GM12878 (cell line): ENCODE measurements around the gene CTIF. TPM values are rescaled to one million over a fixed set of nuclear protein-coding genes. Genes with fewer than 3 reads are reported as not detected.

Experiments used
- ATAC-seq: fragments of 200-7000 bp; cut with Tn5 transposase; 3 replicates; pipeline ENCODE4 v1.9.1; 2020; ENCODE audit warnings: mild to moderate bottlenecking, moderate library complexity
- BruUV-seq: library from RNA; stranded (reverse); fragments of 400-500 nt; replicated peaks from 2 replicates; lab custom pipeline; 2021; lab: Mats Ljungman, UMichigan
- CTCF ChIA-PET: fragments of 300-600 bp; sonication (Branson Sonifier 250); formaldehyde crosslinking; extraction: SDS; loops from one replicate; lab custom pipeline; 2021; ENCODE audit warnings: inconsistent platforms; lab: Yijun Ruan, JAX
- POLR2A ChIA-PET: fragments of 350-600 bp; formaldehyde crosslinking; extraction: SDS; loops from one replicate; lab custom pipeline; 2021; ENCODE audit warnings: inconsistent platforms; lab: Charles Lee
- RAD21 ChIA-PET: fragments of 300-600 bp; sonication (Branson Sonifier 250); formaldehyde crosslinking; loops from one replicate; lab custom pipeline; 2023; ENCODE audit warnings: antibody characterized with exemption; ENCODE audit not compliant: unreplicated experiment; lab: Charles Lee
- SMC1A ChIA-PET: fragments of 300-600 bp; sonication (Branson Sonifier 250); formaldehyde crosslinking; loops from one replicate; lab custom pipeline; 2023; ENCODE audit not compliant: unreplicated experiment, uncharacterized antibody; lab: Charles Lee
- DNase-seq: peaks from one replicate; pipeline ENCODE4 v3.0.0-alpha.2; 2011; ENCODE audit warnings: low read depth, low spot score
- FAIRE-seq: peaks from 3 replicates; lab custom pipeline; 2011; peaks lifted over from hg19 to GRCh38; lab: Jason Lieb, UNC
- H2AFZ ChIP-seq: 2 replicates; pipeline ENCODE4 v1.6.0; 2011; ENCODE audit warnings: low read depth, low read length, control low read depth; ENCODE audit not compliant: control insufficient read depth
- H3K27ac ChIP-seq: 2 replicates; pipeline ENCODE4 v1.5.1; 2011; ENCODE audit warnings: control low read depth; ENCODE audit not compliant: control insufficient read depth, insufficient read depth
- H3K27me3 ChIP-seq, 2 experiments: replicated peaks in 1 of 2; 2 replicates each; pipeline versions ENCODE4 v1.6.0 to v1.6.1; 2011; ENCODE audit warnings: low read length in 1 of 2; ENCODE audit not compliant: control insufficient read depth in 2 of 2, insufficient read depth in 2 of 2
- H3K36me3 ChIP-seq, 2 experiments: 2 replicates each; pipeline ENCODE4 v1.5.1; 2011; ENCODE audit warnings: low read length in 1 of 2; ENCODE audit not compliant: control insufficient read depth in 2 of 2, insufficient read depth in 2 of 2
- H3K4me1 ChIP-seq: 2 replicates; pipeline ENCODE4 v1.6.1; 2011; ENCODE audit warnings: mild to moderate bottlenecking, low read length, moderate library complexity, mixed read lengths; ENCODE audit not compliant: control insufficient read depth, insufficient read depth
- H3K4me2 ChIP-seq: 2 replicates; pipeline ENCODE4 v1.6.0; 2011; ENCODE audit warnings: control low read depth; ENCODE audit not compliant: control insufficient read depth, insufficient read depth
- H3K4me3 ChIP-seq: fragments of 200-600 bp; sonication (generic); 2 replicates; pipeline ENCODE4 v1.5.1; 2016
- H3K79me2 ChIP-seq: 2 replicates; pipeline ENCODE4 v1.6.0; 2011; ENCODE audit warnings: low read length; ENCODE audit not compliant: control insufficient read depth, insufficient read depth
- H3K9ac ChIP-seq: 2 replicates; pipeline ENCODE4 v1.8.0; 2011; ENCODE audit warnings: low read length, control low read depth, mixed read lengths; ENCODE audit not compliant: control insufficient read depth, insufficient read depth
- H3K9me3 ChIP-seq: replicated peaks from 3 replicates; pipeline ENCODE4 v1.5.1; 2011; ENCODE audit warnings: mild to moderate bottlenecking, low read length; ENCODE audit not compliant: control insufficient read depth, insufficient read depth
- H4K20me1 ChIP-seq: 2 replicates; pipeline ENCODE4 v1.6.0; 2011; ENCODE audit not compliant: control insufficient read depth, insufficient read depth
- ASH2L ChIP-seq: fragments of 300-600, 200-600 bp; sonication (generic); IDR thresholded peaks from 2 replicates; pipeline ENCODE4 v1.6.1; 2017; ENCODE audit warnings: low read depth, mild to moderate bottlenecking, borderline replicate concordance
- FOS ChIP-seq: IDR thresholded peaks from 3 replicates; pipeline ENCODE4 v1.6.1; 2011; ENCODE audit warnings: borderline replicate concordance; ENCODE audit not compliant: insufficient read length; ENCODE audit errors: extremely low read depth
- HSF1 ChIP-seq: fragments of 150-350 bp; IDR thresholded peaks from 2 replicates; pipeline ENCODE4 v1.6.1; 2014; ENCODE audit warnings: mild to moderate bottlenecking, low read depth, low read length
- MEF2A ChIP-seq: IDR thresholded peaks from 2 replicates; pipeline ENCODE4 v1.6.1; 2011; ENCODE audit warnings: low read depth, mild to moderate bottlenecking, low read length, moderate library complexity; ENCODE audit not compliant: insufficient read depth
- MTA2 ChIP-seq: fragments of 450-650 bp; IDR thresholded peaks from 2 replicates; pipeline ENCODE4 v1.6.1; 2016; ENCODE audit warnings: low read depth, mild to moderate bottlenecking, moderate library complexity
- NKRF ChIP-seq: fragments of 450-650 bp; conservative IDR thresholded peaks from 2 replicates; pipeline ENCODE4 v1.6.1; 2017; ENCODE audit warnings: mild to moderate bottlenecking, moderate library complexity
- PML ChIP-seq: IDR thresholded peaks from 2 replicates; pipeline ENCODE4 v1.6.1; 2012; ENCODE audit warnings: low read length, inconsistent platforms
- SMAD5 ChIP-seq: IDR thresholded peaks from 2 replicates; pipeline ENCODE4 v1.6.1; 2016; ENCODE audit warnings: antibody characterized with exemption, low read depth
- WGBS: methylation state at CpG from one replicate; pipeline ENCODE4 v1.1.6; 2016; ENCODE audit warnings: low lambda C conversion rate; ENCODE audit not compliant: insufficient replicate concordance, insufficient coverage; ENCODE audit errors: missing lambda C conversion rate; 5-methylcytosine and 5-hydroxymethylcytosine counted together
- in situ Hi-C: fragments of 300-500 bp; cut with MboI; formaldehyde crosslinking; loops from 9 replicates; pipeline ENCODE4 v1.14.3; 2018; ENCODE audit warnings: mixed read lengths
- intact Hi-C: fragments of 100-400 bp; cut with micrococcal nuclease; formaldehyde crosslinking; loops from one replicate; pipeline ENCODE4 v1.14.2; 2022; ENCODE audit not compliant: unreplicated experiment
- polyA plus RNA-seq, 11 experiments: library from polyadenylated mRNA; depleted of rRNA in 4 of 11; unstranded in 6 of 11; stranded (reverse) in 5 of 11; fragments of >200 nt; fragmentation: Nextera tagmentation in 4 of 11; fragmentation: Illumina TruSeq in 1 of 11; extraction: Ambion mirVana in 4 of 11; extraction: Trizol in 1 of 11; gene quantifications; 1 replicate in 1 of 11; 2 replicates in 10 of 11; pipeline versions ENCODE4 v1.2.1 to v1.2.3, GENCODE V29; 2011 to 2016; ENCODE audit warnings: inconsistent platforms in 2 of 11, missing spikeins in 2 of 11, low read depth in 1 of 11
- total RNA-seq, 4 experiments: library from RNA; depleted of rRNA in 3 of 4; stranded (reverse); fragments of >200 nt in 3 of 4; fragmentation: Illumina TruSeq in 1 of 4; extraction: Trizol in 1 of 4; gene quantifications; 2 replicates each; pipeline versions ENCODE4 v1.2.1 to v1.2.3, GENCODE V29; 2013 to 2021
- TF ChIP-seq, protein P1 (sequence below): fragments of 450-650 bp; IDR thresholded peaks from 2 replicates; pipeline ENCODE4 v1.6.1; 2018; ENCODE audit warnings: mild to moderate bottlenecking, low read depth, moderate library complexity; ENCODE audit not compliant: partially characterized antibody
- TF ChIP-seq, protein P2 (sequence below): fragments of 450-650 bp; IDR thresholded peaks from 2 replicates; pipeline ENCODE4 v1.6.1; 2016; ENCODE audit warnings: mild to moderate bottlenecking

CTIF gene
- total and polyA plus RNA-seq, 10 of the 15 experiments (the other 5 are each of a cell fraction or from before 2014, with no cell fraction given), result 0.06 to 11.6 (median 2.5) TPM

DNA sequence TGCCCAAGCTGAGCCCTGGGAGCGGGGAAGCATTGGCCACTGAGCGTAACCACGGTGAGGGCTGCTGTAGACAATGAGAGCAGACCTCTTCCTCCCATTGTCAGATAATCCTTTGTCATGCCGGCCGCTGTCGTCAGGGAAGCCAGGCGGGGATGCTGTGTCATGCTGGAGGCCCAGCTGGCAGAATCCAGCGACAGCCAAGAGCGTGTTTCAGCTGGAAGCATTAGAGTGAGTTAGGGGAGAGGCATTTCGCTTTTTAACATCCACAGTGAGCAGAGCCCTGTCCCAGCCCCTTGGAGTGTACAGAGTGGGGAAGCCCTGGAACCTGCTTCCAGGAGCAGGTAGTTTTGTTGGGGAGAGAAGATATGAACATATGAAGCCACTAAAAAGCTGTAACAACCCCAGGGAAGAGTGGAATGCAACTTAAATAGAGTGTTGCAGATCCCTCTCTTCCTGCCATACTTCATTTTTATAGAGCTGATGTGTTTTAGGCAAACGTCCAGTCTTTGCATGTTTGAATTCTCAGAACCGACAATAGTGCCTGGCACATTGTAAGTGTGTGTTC lies 7.0 kb downstream of the CTIF start:
- FAIRE-seq, result no peak
- no peak overlapping the region for H3K9ac ChIP-seq
- SMC1A ChIA-PET, result no interaction called here

DNA sequence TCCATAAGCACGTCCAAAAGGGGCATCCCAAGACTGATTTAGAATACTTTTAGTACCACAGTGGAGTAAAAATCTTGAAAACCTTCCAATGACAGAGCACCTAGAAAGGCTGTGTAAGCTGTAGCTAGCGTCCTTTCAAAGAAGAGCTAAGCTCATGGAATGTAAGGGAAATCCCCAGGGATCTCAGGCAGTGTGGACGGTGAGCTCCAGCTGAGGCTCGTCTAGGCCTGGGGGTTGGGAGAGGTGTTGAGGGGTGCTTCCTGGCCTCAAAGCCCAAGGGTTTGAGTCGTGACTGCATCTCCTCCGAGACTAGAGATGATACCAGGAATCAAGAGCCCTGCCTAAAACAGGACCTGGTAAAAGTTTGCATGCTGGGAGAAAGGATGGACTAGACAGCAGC lies 7.6 kb downstream of the CTIF start:
- H3K9me3 ChIP-seq, result no peaks in the 10 kb centered on the region
- H3K4me2 ChIP-seq, result no peak overlapping the region
- no peak overlapping the region for H3K27ac ChIP-seq
- FAIRE-seq, result no peak
- ChIA-PET CTCF (no interaction called here), SMC1A (no interaction called here), POLR2A (no interaction called here), RAD21 (no interaction called here)
- 39% methylated on average over 6 of the region's 6 CpGs for WGBS
- no peak overlapping the region for H3K4me3 ChIP-seq
- ATAC-seq, result no peak
- DNase-seq, result no peak
- in situ Hi-C loops (no loop called here), intact Hi-C loops (no loop called here)
- H4K20me1 ChIP-seq, result no peaks in the 10 kb centered on the region
- no TSS peak for BruUV-seq
- H3K4me1 ChIP-seq, result no peaks in the 10 kb centered on the region; the same call in 1 of the 2 replicates
- no peaks in the 10 kb centered on the region for H3K36me3 ChIP-seq
- no peak overlapping the region for H2AFZ ChIP-seq
- no peaks in the 10 kb centered on the region for H3K27me3 ChIP-seq
- H3K79me2 ChIP-seq, result no peaks in the 10 kb centered on the region
- H3K9ac ChIP-seq, result no peak overlapping the region
- TF ChIP-seq HSF1 (no peak), FOS (no peak), MEF2A (no peak), PML (no peak), NKRF (no peak)
- TF ChIP-seq, protein P1, sequence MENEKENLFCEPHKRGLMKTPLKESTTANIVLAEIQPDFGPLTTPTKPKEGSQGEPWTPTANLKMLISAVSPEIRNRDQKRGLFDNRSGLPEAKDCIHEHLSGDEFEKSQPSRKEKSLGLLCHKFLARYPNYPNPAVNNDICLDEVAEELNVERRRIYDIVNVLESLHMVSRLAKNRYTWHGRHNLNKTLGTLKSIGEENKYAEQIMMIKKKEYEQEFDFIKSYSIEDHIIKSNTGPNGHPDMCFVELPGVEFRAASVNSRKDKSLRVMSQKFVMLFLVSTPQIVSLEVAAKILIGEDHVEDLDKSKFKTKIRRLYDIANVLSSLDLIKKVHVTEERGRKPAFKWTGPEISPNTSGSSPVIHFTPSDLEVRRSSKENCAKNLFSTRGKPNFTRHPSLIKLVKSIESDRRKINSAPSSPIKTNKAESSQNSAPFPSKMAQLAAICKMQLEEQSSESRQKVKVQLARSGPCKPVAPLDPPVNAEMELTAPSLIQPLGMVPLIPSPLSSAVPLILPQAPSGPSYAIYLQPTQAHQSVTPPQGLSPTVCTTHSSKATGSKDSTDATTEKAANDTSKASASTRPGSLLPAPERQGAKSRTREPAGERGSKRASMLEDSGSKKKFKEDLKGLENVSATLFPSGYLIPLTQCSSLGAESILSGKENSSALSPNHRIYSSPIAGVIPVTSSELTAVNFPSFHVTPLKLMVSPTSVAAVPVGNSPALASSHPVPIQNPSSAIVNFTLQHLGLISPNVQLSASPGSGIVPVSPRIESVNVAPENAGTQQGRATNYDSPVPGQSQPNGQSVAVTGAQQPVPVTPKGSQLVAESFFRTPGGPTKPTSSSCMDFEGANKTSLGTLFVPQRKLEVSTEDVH, result no peak
- TF ChIP-seq, protein P2, sequence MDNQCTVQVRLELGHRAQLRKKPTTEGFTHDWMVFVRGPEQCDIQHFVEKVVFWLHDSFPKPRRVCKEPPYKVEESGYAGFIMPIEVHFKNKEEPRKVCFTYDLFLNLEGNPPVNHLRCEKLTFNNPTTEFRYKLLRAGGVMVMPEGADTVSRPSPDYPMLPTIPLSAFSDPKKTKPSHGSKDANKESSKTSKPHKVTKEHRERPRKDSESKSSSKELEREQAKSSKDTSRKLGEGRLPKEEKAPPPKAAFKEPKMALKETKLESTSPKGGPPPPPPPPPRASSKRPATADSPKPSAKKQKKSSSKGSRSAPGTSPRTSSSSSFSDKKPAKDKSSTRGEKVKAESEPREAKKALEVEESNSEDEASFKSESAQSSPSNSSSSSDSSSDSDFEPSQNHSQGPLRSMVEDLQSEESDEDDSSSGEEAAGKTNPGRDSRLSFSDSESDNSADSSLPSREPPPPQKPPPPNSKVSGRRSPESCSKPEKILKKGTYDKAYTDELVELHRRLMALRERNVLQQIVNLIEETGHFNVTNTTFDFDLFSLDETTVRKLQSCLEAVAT, result no peak

More for the DNA sequence above, 7.0 kb downstream of the CTIF start:
- Histone ChIP-seq H3K4me3 (no peak overlapping the region), H3K27ac (no peak overlapping the region), H3K4me1 (no peaks in the 10 kb centered on the region; the same call in 1 of the 2 replicates), H3K36me3 (no peaks in the 10 kb centered on the region), H3K79me2 (no peaks in the 10 kb centered on the region), H2AFZ (no peak overlapping the region), H3K27me3 (no peaks in the 10 kb centered on the region), H3K4me2 (no peak overlapping the region), H4K20me1 (no peaks in the 10 kb centered on the region), H3K9me3 (no peaks in the 10 kb centered on the region)
- BruUV-seq, result no TSS peak
- DNase-seq (no peak), ATAC-seq (no peak)
- ChIA-PET POLR2A (no interaction called here), CTCF (no interaction called here), RAD21 (no interaction called here)
- in situ Hi-C loops (no loop called here), intact Hi-C loops (no loop called here)
- no peak for TF ChIP-seq MTA2
- no peak for TF ChIP-seq SMAD5
- TF ChIP-seq ASH2L, result no peak
- WGBS, result 55% methylated on average over 12 of the region's 12 CpGs
